ENCODE results near the gene HOXD4. TPM values are rescaled to one million over a fixed set of nuclear protein-coding genes. Genes with fewer than 3 reads are reported as not detected.
A peak's percentile ranks its signal among the peaks of the same experiment; 100 is the strongest.

HOXD4 gene
- total RNA-seq, 1 experiment from 2014 or later, result 1.4 TPM

- CTCF ChIA-PET, result no interaction called here
- DNase-seq (ENCODE audit: low read depth, low spot score) (no peak), ATAC-seq (no peak)
- H3K27ac ChIP-seq (ENCODE audit: low read length), result peak overlapping the region; percentile 77
- no peaks in the 10 kb centered on the region for H3K9me3 ChIP-seq (ENCODE audit: control insufficient read depth, insufficient read depth, low read depth, low read length)
- no TSS peak for BruUV-seq (replicated peaks)
- POLR2A ChIA-PET, result no interaction called here
- peak overlapping the region; percentile 54 to 55 for H3K4me3 ChIP-seq (ENCODE audit: low read depth in 2 of 2, low read length in 2 of 2)
- TF ChIP-seq TCF7L2 (IDR thresholded peaks at IDR 0.05; ENCODE audit: low read depth, low read length) (no peak), REST (IDR thresholded peaks at IDR 0.05; ENCODE audit: insufficient read depth in 1 of 2, low read depth in 2 of 2, low read length in 1 of 2) (no peak), SIN3A (IDR thresholded peaks at IDR 0.05; ENCODE audit: borderline replicate concordance, insufficient read depth, low read depth, low read length) (no peak), POLR2AphosphoS5 (IDR thresholded peaks at IDR 0.05; ENCODE audit: low read depth, low read length) (no peak), CTCF (IDR thresholded peaks at IDR 0.05) (no peak)
- H3K27me3 ChIP-seq (ENCODE audit: control insufficient read depth, insufficient read depth, low read length), result no peaks in the 10 kb centered on the region
- peaks cover 18% of the 10 kb centered on the region for H3K4me1 ChIP-seq (ENCODE audit: control insufficient read depth, insufficient read depth, low read length)
- intact Hi-C loops (cut with micrococcal nuclease; ENCODE audit: unreplicated experiment), result no loop called here
- H3K36me3 ChIP-seq (ENCODE audit: control insufficient read depth, insufficient read depth, low read length), result no peaks in the 10 kb centered on the region
- in situ Hi-C loops (cut with HindIII; ENCODE audit: low pct_unique_long_range_greater_than_20kb, low sequenced_read_pairs), result no loop called here
Observed at GRCh38 chr2:176136374-176137251, 14.7 kb upstream of the HOXD4 start.

GRCh38 chr2:176137252-176137580 is 14.1 kb upstream of the HOXD4 start:
- no TSS peak for BruUV-seq (replicated peaks)
- ATAC-seq (no peak), DNase-seq (ENCODE audit: low read depth, low spot score) (no peak)
- CTCF ChIA-PET, result no interaction called here
- H3K27ac ChIP-seq (ENCODE audit: low read length), result peak overlapping the region; percentile 77
- H3K36me3 ChIP-seq (ENCODE audit: control insufficient read depth, insufficient read depth, low read length), result no peaks in the 10 kb centered on the region
- H3K27me3 ChIP-seq (ENCODE audit: control insufficient read depth, insufficient read depth, low read length), result no peaks in the 10 kb centered on the region
- peak overlapping the region; percentile 54 to 55 for H3K4me3 ChIP-seq (ENCODE audit: low read depth in 2 of 2, low read length in 2 of 2)
- peaks cover 18% of the 10 kb centered on the region for H3K4me1 ChIP-seq (ENCODE audit: control insufficient read depth, insufficient read depth, low read length)
- no peaks in the 10 kb centered on the region for H3K9me3 ChIP-seq (ENCODE audit: control insufficient read depth, insufficient read depth, low read depth, low read length)
- in situ Hi-C loops (cut with HindIII; ENCODE audit: low pct_unique_long_range_greater_than_20kb, low sequenced_read_pairs), result no loop called here
- intact Hi-C loops (cut with micrococcal nuclease; ENCODE audit: unreplicated experiment), result no loop called here
- TF ChIP-seq POLR2AphosphoS5 (IDR thresholded peaks at IDR 0.05; ENCODE audit: low read depth, low read length), result no peak
- no peak for TF ChIP-seq CTCF (IDR thresholded peaks at IDR 0.05)
- no peak for TF ChIP-seq TCF7L2 (IDR thresholded peaks at IDR 0.05; ENCODE audit: low read depth, low read length)
- TF ChIP-seq REST (IDR thresholded peaks at IDR 0.05; ENCODE audit: insufficient read depth in 1 of 2, low read depth in 2 of 2, low read length in 1 of 2), result no peak
- no peak for TF ChIP-seq SIN3A (IDR thresholded peaks at IDR 0.05; ENCODE audit: borderline replicate concordance, insufficient read depth, low read depth, low read length)
- POLR2A ChIA-PET, result no interaction called here
